RWPE2 (cell line): ENCODE data around the gene ART5.

ENCODE experiments used
- ATAC-seq: fragments of 200-7000 bp; cut with Tn5 transposase; 3 replicates; pipeline ENCODE4 v1.9.1; 2021; ENCODE audit warnings: low read depth
- DNase-seq: peaks from one replicate; pipeline ENCODE4 v3.0.0-alpha.2; 2020; ENCODE audit warnings: low spot score
- H3K27ac ChIP-seq: fragments of 450-650 bp; 2 replicates; pipeline ENCODE4 v1.5.1; 2017; ENCODE audit warnings: mild to moderate bottlenecking; ENCODE audit not compliant: poor library complexity, severe bottlenecking
- H3K27me3 ChIP-seq: fragments of 250-450 bp; sonication (Bioruptor Pico); 2 replicates; pipeline ENCODE4 v1.5.1; 2021; ENCODE audit warnings: mild to moderate bottlenecking, moderate library complexity; ENCODE audit not compliant: insufficient read depth, poor library complexity, severe bottlenecking
- H3K36me3 ChIP-seq: fragments of 250-450 bp; sonication (Bioruptor Pico); 2 replicates; pipeline ENCODE4 v1.5.1; 2020; ENCODE audit warnings: low read depth, mild to moderate bottlenecking, moderate library complexity
- H3K4me1 ChIP-seq: fragments of 250-450 bp; sonication (Bioruptor Pico); 2 replicates; pipeline ENCODE4 v1.5.1; 2021; ENCODE audit warnings: mild to moderate bottlenecking, moderate library complexity; ENCODE audit not compliant: insufficient read depth, poor library complexity, severe bottlenecking
- H3K4me3 ChIP-seq: fragments of 250-450 bp; sonication (Bioruptor Pico); 2 replicates; pipeline ENCODE4 v1.5.1; 2021; ENCODE audit warnings: mild to moderate bottlenecking, moderate library complexity; ENCODE audit not compliant: severe bottlenecking
- H3K9me3 ChIP-seq: fragments of 250-450 bp; sonication (Bioruptor Pico); 2 replicates; pipeline ENCODE4 v1.5.1; 2021; ENCODE audit warnings: mild to moderate bottlenecking, moderate library complexity; ENCODE audit not compliant: severe bottlenecking
- CTCF ChIP-seq: fragments of 450-650 bp; IDR thresholded peaks from one replicate; pipeline ENCODE4 v1.5.1; 2017; ENCODE audit warnings: mild to moderate bottlenecking, moderate library complexity; ENCODE audit not compliant: poor library complexity, severe bottlenecking

Gene ART5

GRCh38 chr11:3641701-3642070, at the start of gene ART5:
ART5 (minus strand) TSS chr11:3641992; CDS start chr11:3641862, 130 bp downstream.
- Histone ChIP-seq H3K27ac (no peak within 1 kb of the TSS), H3K4me3 (peak within 1 kb of the TSS; percentile 32)
- ATAC-seq: no peak

GRCh38 chr11:3686751-3687150, 45.0 kb upstream of the ART5 start:
- Histone ChIP-seq H3K36me3 (peaks cover 89% of the 10 kb centered on the region), H3K4me1 (no peaks in the 10 kb centered on the region), H3K27ac (no peak overlapping the region), H3K27me3 (no peaks in the 10 kb centered on the region), H3K4me3 (no peak overlapping the region), H3K9me3 (no peaks in the 10 kb centered on the region)
- no peak for DNase-seq
- ATAC-seq: no peak
- TF ChIP-seq CTCF: no peak

More at GRCh38 chr11:3641701-3642070, at the start of gene ART5:
- no peak for DNase-seq
- no peaks in the 10 kb centered on the region for H3K27me3 ChIP-seq
- H3K4me1 ChIP-seq: no peaks in the 10 kb centered on the region
- no peaks in the 10 kb centered on the region for H3K36me3 ChIP-seq
- H3K9me3 ChIP-seq: no peaks in the 10 kb centered on the region
- no peak for TF ChIP-seq CTCF

GRCh38 chr11:3685923-3686322, 44.1 kb upstream of the ART5 start:
- no peak overlapping the region for H3K27ac ChIP-seq
- H3K36me3 ChIP-seq: peaks cover 89% of the 10 kb centered on the region
- no peaks in the 10 kb centered on the region for H3K4me1 ChIP-seq
- H3K4me3 ChIP-seq: no peak overlapping the region
- H3K27me3 ChIP-seq: no peaks in the 10 kb centered on the region
- TF ChIP-seq CTCF: no peak
- H3K9me3 ChIP-seq: no peaks in the 10 kb centered on the region
- ATAC-seq: no peak; the same call in 2 of the 3 replicates
- DNase-seq: no peak

GRCh38 chr11:3684819-3685172, 43.0 kb upstream of the ART5 start:
- Histone ChIP-seq H3K27me3 (no peaks in the 10 kb centered on the region), H3K9me3 (no peaks in the 10 kb centered on the region), H3K4me3 (no peak overlapping the region), H3K36me3 (peaks cover 90% of the 10 kb centered on the region), H3K4me1 (no peaks in the 10 kb centered on the region), H3K27ac (no peak overlapping the region)
- no peak for DNase-seq
- ATAC-seq: no peak
- TF ChIP-seq CTCF: no peak

GRCh38 chr11:3684129-3684818, 42.5 kb upstream of the ART5 start:
- TF ChIP-seq CTCF: no peak
- Histone ChIP-seq H3K27ac (no peak overlapping the region), H3K27me3 (no peaks in the 10 kb centered on the region), H3K4me1 (no peaks in the 10 kb centered on the region), H3K9me3 (no peaks in the 10 kb centered on the region), H3K36me3 (peaks cover 96% of the 10 kb centered on the region), H3K4me3 (no peak overlapping the region)
- DNase-seq: no peak
- no peak for ATAC-seq
